ENCODE results near the gene AMER1.
A peak's percentile ranks its signal among the peaks of the same experiment; 100 is the strongest.

Gene AMER1

DNA sequence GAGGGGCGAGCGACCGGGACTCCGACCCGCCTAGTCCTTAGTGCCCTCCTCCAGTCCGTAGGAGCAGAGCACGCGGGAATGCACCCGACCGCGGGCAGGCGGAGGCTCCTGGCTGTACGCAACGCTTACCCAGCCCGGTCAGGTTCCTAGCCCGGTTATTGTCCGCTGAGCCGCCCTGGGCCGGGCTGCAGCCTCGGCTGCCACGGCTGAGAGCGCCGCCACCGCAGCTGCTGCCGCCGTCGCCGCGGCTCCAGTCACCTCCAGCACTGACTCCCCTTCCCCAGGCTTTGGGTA is at the start of gene AMER1:
Gene AMER1 (minus strand): TSS at position 268 of the 294 bp plus-strand sequence. CDS start 12,422 bp downstream, outside the sequence.
- peak in 1 of 2 experiments; percentile 87 for DNase-seq

- DNase-seq: peak in 1 of 2 experiments; percentile 27
These were observed 24.8 kb upstream of the AMER1 start, which contains the start of gene ASB12 for GRCh38 chrX:64230123-64230970. ASB12 (minus strand) TSS chrX:64230607; CDS start chrX:64225650, 4,957 bp downstream.

DNA sequence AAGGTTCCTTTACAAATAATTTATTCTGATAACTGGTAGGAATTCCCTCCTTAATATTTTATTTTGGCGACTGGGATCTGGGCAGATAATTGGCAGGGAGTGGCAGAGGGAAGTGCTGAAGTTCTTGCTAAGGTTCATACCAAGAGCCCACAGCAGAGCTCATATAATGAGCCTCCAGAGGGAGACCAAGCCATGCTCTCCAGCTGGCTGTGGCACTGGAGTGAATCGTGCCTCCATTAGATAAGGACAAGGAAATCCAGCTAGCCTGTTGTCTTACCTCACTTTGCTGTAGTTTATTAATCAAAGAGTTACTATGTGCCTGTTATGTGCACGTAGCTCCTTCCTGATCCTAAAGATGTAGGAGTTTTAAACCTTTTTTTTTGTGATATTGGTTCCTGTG is 23.6 kb upstream of the AMER1 start:
- peak; percentile 31 to 63 for DNase-seq

DNA sequence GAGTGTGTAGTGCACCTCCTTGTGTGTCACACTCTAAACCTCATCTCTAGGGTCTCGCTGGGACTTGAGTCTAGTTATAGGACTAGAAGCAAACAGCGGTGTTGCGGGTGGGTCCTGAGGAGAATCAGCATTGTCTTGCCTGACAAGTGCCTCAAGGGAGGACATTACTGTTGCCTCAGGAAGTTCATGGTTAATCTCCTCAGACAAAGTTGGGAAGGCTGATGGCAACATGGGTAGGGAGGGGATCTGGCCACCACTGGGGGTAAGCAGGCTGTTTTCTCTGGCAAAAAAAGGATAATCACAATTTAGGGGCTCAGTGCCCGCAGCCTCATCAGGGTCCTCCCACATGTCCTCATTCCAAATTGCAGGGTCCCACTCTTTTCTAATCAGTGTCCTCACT is 12.5 kb upstream of the AMER1 start:
- DNase-seq: no peak

GRCh38 chrX:64213989-64214388 is 8.5 kb upstream of the AMER1 start:
- DNase-seq: peak; percentile 2 to 15

GRCh38 chrX:64206556-64207162 is 1.2 kb upstream of the AMER1 start:
- no peak for DNase-seq

GRCh38 chrX:64205735-64206501 is 410 bp upstream of the AMER1 start:
- DNase-seq: peak; percentile 88 to 93

- DNase-seq: peak; percentile 0 to 53
These were observed 637 bp downstream of the AMER1 start for GRCh38 chrX:64204701-64205440.

DNA sequence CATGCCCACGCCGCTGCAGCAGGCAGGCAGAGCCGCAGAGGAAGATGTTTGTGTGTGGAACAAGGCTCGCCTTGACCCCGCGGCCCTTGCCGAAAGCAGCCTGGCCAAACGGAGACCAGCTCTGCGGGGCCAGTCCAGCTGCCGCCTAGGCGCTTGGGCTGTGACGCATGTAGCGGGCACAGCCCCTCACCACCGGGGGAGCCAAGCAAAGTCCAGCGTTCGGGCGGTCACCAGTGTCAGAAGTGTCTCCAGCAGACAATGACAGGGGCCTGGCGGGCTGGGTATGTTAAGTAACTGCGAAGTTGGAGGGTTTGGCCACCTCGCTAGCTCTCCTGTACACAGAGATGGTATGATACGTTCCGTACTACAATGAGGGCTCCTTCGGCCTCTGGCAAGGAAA is 1.3 kb downstream of the AMER1 start:
- peak in 1 of 2 experiments; percentile 31 for DNase-seq

DNA sequence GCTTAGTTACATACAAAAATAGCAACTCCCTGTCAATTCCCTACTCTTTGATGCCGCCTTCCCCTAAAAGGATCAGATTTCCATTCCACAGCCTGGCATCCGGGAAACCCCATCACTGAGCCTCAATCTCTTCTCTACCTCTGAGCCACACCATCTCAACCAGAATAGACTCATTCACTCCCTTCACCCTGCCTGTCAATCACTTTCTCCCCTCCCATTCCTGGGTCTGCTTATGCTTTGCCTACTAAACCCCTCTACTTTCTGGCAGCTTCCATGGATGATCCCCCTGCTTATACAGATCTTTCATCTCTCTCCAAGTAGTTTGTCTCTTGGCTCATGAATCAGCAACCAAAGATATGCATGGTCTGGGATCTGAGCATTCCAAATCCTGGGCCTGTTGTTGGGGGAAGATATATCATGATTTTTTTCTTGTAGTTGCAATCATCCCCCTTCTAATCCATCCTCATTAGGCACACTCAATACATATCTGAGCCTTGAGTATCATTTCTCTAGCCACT is 2.6 kb downstream of the AMER1 start:
- DNase-seq: no peak

- no peak for DNase-seq
These were observed 7.5 kb downstream of the AMER1 start for GRCh38 chrX:64198036-64198435.

GRCh38 chrX:64196606-64197005 is 8.9 kb downstream of the AMER1 start:
- no peak for DNase-seq

DNA sequence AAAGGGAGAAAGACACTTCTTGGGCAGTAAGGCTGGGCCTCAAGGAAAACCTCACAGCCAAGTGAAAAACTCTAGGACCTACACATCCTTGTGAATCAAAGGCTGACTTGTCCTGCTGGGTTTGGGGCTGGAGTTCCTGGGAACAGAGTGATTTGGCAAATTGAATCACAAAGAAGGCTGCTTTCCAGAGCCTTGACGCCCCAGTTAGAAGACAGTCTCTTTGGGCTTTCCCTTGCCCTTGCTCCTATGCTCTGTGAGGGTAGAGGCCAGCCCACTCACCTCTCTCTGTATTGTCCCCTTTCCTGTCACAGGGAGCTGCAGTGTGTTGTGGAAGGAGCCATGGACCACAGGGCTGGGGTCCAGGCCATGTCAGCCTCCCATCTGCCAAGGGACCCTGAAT is 9.6 kb downstream of the AMER1 start:
- no peak for DNase-seq

- no peak for DNase-seq
These were observed 12.8 kb downstream of the AMER1 start for GRCh38 chrX:64192673-64193072.

DNA sequence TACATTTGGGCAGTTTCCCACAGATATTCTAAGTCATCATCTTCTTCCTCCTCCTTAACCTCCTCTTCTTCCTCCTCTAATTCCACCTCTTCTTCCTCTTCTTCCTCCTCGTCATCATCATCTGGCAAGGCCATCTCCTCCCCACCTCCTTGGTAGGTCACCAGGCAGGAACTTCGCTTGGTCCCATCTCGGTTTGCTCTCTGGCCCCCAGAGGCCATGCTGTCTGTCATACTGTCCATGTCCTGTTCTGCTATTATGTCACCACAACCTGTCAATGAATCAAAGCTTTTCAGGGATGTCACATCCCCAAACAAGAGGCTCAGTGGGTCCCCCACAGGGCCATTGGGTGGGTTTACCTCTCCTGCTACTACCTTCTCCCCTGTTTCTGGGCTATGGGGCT is 13.5 kb downstream of the AMER1 start:
- DNase-seq: no peak

DNA sequence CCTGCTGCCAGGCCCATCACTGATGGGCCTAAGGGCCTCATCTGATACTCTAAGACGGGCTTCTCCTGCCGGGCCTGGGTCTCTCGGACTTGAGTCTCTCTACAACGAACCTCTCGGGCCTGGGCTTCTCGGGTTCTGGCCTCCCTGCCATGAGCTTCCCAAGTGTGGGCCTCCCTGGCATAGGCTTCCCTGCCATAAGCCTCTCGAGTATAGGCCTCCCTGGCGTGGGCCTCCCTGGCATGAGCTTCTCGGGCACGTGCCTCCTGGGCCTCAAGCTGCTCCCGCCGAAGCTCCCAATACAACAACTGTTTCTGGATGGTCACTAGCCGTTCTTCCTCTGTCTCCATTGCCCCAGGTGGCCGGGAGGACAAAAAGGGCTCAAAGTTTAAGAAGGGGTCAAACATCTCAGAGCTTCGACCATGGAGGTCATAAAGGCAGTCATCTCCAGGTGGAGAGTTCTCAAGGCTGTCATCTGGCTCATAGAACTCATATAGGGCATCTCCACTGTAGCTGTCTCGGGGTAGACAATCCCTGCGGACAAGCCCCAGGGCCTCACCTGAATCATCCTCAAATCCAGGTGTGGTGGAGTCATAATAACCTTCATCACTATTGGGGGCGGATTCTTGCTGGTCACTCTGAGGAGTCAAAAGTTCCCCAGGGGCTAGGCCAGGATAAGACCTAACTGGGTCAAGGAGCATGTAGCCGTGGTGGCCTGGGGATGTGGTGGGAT is 14.1 kb downstream of the AMER1 start:
- no peak for DNase-seq

DNA sequence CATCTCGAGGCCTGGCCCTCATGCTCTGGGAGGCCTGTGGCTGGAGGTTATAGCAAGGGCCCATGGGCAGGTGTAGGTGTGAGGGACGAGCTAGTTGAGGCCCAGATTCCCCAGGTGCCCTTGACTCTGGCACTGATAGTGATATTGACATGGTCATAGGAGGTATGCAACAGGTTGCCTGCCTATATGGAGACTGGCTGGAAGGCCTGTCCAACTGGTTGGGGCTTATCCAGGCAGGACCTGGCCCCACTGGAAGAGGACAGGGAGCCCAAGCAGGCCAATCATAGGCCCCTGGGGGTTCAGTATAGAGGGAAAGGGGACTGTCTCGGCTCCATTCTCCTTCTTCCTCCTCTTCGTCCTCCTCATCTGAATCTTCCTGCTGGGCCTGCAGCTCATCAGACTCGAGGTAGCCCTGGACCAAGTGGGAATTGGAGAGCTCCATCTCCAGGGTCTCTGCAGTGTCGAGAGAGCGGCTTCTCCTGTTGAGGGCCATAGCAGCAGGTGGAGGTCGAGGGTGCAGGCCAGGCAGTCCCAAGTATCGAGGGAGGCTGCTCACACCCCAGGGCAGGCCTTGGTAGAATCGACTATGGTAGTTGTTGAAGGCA is 15.3 kb downstream of the AMER1 start:
- DNase-seq: no peak

DNA sequence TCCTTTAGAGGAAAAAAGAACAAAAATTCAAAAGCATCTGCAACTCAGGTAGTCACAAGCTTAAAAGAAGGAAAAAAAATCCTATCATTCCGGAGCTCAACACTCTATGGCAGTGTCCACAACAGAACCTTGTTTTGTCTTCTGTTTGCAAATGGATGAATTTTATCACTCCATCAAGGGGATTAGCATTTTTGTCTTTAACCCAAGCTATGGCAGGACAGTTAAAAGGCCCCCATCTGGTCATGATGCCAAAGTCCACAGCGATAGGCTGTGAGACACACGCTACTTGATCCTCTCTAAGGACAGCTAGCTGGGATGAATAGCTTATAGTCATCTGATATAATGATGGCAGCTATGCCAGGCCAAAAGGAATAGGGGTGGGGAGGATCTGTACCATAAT is 16.6 kb downstream of the AMER1 start:
- DNase-seq: no peak

DNA sequence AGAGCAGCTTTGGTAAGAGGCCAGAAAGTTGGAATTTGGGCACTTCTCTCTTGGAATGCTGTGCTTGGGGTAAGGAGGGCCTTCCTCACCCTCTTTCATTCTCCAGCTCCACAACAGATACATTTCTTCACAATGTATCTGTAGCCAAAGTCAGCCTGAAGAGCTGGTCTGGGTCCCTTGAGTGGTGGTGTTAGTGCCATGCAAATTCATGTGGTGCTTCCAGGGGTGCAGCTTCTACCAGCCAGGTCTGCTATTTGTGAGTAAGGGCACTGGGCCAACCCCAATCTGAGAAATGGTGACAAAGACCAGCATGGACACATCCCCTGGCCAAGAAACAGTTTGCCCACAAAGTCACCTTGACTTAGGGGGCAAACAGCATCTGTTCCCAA is 17.8 kb downstream of the AMER1 start:
- no peak for DNase-seq

- DNase-seq: no peak
These were observed 18.3 kb downstream of the AMER1 start for GRCh38 chrX:64186974-64187761.

DNA sequence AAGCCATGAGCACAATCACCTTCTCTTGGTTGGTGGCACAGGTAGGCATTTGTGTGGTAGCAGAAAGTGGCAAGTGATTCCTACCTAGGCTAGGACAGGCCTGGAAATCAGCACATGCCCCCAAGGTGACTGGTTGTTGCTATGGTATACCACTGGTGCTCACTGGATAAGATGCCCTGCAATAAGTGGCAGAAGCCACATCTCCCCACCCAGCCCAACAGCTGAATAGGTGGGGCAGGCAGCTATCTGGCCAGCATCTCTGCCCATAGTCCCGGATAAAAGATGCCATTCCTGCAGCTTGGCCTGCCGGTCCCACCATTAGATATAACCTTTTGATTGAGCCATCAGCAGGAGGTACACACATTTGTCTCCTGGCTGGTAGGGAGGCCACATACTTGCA is 21.1 kb downstream of the AMER1 start:
- no peak for DNase-seq

Data from NCI-H526 (cell line).